MG63 (cell line): ENCODE measurements around the gene CDCA4. TPM values are rescaled to one million over a fixed set of nuclear protein-coding genes. Genes with fewer than 3 reads are reported as not detected.
"Not testable (repeated sequence)": the region's sequence is repeated elsewhere in the genome, so short reads cannot be mapped to it uniquely, and the experiment has no call there.

Experiments used
- DNase-seq: peaks from one replicate; pipeline ENCODE4 v3.0.0-alpha.2; 2020
- H3K27me3 ChIP-seq: fragments of 250-450 bp; sonication (Bioruptor Pico); 2 replicates; pipeline ENCODE4 v1.5.1; 2020; ENCODE audit warnings: mild to moderate bottlenecking, moderate library complexity
- H3K36me3 ChIP-seq: fragments of 250-450 bp; sonication (Bioruptor Pico); 2 replicates; pipeline ENCODE4 v1.5.1; 2020; ENCODE audit warnings: mild to moderate bottlenecking, moderate library complexity
- H3K4me3 ChIP-seq: fragments of 250-450 bp; sonication (Bioruptor Pico); 2 replicates; pipeline ENCODE4 v1.5.1; 2020; ENCODE audit warnings: mild to moderate bottlenecking, moderate library complexity
- H3K9me3 ChIP-seq: fragments of 250-450 bp; sonication (Bioruptor Pico); 2 replicates; pipeline ENCODE4 v1.5.1; 2020; ENCODE audit warnings: mild to moderate bottlenecking, moderate library complexity
- total RNA-seq: library from RNA; depleted of rRNA; stranded (reverse); fragments of >200 nt; shearing (Covaris generic); gene quantifications from 2 replicates; pipeline ENCODE4 v1.2.3, GENCODE V29; 2014; ENCODE audit warnings: low replicate concordance

CDCA4 gene
- total RNA-seq, 1 experiment from 2014 or later: 49.7 TPM

- DNase-seq: peak; percentile 76
- H3K36me3 ChIP-seq: no peaks in the 10 kb centered on the region
- no peaks in the 10 kb centered on the region for H3K27me3 ChIP-seq
- H3K9me3 ChIP-seq: no peaks in the 10 kb centered on the region
- H3K4me3 ChIP-seq: no peak overlapping the region
Observed at GRCh38 chr14:105045710-105046326, 24.9 kb upstream of the CDCA4 start.

DNA sequence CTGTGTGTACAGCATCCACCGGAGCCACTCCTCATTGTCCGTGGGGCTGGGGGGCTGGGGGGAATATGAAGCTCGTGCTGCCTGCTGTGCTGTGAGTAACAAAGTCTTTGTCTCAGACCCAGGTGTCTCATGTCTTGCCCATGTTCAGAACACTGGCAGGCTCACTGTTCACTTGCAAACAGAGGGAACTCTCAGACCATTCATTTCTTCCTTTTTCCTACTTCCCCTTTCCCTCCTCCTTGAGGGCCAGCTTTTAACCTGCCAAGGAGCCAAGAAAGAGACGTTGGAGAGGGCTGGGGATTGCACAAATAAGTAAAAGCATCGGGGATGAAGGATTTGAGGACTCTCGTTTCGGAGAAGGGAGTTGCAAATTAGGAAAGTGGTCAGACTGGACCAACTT lies 22.8 kb upstream of the CDCA4 start:
- no peaks in the 10 kb centered on the region for H3K27me3 ChIP-seq
- no peaks in the 10 kb centered on the region for H3K9me3 ChIP-seq
- H3K4me3 ChIP-seq: no peak overlapping the region
- no peaks in the 10 kb centered on the region for H3K36me3 ChIP-seq
- DNase-seq: no peak

DNA sequence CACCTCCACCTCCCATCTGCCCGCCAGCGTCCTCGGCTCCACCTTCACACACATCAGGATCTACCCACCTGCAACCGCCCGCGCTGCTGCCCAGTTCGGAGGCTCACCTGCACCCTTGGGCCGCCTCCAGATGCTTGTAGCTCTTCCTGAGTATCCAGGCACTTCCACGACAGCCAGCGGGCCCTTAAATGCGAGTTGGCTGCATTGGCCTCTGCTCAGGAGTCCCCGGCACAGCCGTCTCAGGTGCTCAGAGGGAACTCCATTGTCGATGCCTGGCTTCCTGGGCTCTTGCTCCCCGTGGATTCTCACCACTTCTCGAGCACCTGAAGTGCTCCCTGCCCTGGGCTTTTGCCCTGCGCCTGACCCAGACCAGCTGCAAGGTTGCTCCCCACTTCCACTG lies 21.9 kb upstream of the CDCA4 start:
- DNase-seq: no peak
- no peak overlapping the region for H3K4me3 ChIP-seq
- H3K27me3 ChIP-seq: no peaks in the 10 kb centered on the region
- H3K36me3 ChIP-seq: no peaks in the 10 kb centered on the region
- no peaks in the 10 kb centered on the region for H3K9me3 ChIP-seq

DNA sequence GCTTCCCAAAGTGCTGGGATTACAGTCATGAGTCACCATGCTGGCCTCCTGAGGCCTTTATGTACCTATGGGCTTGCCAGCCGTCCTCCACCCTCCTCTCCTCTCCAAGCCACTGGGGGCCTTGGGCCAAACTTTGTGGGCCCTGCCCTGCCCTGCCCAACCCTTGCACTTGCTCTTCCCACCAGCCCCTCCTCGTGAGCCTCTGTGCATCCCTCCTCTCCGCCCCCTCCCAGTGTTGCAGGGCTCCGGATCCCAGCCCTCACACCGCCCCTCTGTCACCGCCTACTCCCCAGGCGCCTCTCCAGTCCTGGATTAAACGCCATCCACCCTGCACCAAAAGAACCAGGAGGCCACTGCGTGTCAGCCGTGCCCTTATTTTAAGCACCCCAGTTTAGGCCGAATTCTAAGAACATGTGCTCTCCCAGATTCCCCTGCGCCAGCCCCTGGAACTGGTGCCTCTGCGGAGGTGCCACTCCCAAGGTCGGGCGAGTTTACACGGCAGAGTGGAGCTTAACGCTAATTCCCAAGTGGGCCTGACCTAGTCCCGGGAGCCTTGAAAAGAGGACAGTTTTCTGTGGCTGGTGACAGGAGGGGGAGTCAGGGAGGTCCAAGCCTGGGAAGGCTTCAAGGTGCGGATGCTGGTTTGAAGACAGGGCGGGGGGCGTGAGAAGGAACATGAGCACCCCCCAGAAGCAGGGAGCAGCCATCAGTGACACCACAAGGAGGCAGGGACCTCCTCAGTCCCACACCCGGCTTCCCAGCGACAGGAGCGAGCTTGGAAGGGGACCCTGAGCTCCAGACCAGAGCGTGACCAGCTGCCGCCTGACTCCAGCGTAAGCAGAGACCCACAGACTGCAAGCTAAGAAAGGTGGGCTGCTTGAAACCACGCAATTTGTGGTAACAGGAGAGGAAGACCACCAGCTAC lies 21.2 kb upstream of the CDCA4 start:
- peak; percentile 62 for DNase-seq
- H3K36me3 ChIP-seq: no peaks in the 10 kb centered on the region
- H3K9me3 ChIP-seq: no peaks in the 10 kb centered on the region

DNA sequence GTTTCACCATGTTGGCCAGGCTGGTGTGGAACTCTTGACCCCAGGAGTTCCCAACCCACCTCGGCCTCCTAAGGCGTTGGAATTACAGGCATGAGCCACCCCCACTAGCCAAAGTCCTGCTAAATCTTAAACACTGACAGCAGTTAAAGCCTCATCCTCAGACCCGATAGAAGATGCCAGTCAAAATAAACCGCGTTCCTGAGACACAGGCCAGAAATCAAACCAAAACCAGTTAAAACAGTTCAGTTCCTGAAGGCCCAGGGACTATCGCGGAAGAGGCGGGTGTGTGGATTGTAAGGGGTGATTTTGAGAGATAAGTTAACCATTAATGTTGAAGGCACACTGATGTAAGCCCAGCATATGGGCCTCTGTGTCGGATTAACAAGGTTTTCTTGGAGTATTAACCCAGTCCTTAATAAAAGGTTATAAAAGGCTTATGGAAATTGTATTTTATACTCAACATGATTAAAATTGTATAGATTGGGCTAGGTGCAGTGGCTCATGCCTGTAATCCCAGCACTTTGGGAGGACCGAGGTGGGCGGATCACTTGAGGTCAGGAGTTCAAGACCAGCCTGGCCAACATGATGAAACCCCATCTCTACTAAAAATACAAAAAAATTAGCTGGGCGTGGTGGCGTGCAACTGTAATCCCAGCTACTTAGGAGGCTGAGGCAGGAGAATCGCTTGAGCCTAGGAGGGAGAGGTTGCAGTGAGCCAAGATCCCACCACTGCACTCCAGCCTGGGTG lies 18.7 kb upstream of the CDCA4 start:
- no peaks in the 10 kb centered on the region for H3K36me3 ChIP-seq
- no peak for DNase-seq
- H3K9me3 ChIP-seq: no peaks in the 10 kb centered on the region
- no peaks in the 10 kb centered on the region for H3K27me3 ChIP-seq
- no peak overlapping the region for H3K4me3 ChIP-seq

More for the DNA sequence above, 21.2 kb upstream of the CDCA4 start:
- Histone ChIP-seq H3K27me3 (no peaks in the 10 kb centered on the region), H3K4me3 (no peak overlapping the region)

DNA sequence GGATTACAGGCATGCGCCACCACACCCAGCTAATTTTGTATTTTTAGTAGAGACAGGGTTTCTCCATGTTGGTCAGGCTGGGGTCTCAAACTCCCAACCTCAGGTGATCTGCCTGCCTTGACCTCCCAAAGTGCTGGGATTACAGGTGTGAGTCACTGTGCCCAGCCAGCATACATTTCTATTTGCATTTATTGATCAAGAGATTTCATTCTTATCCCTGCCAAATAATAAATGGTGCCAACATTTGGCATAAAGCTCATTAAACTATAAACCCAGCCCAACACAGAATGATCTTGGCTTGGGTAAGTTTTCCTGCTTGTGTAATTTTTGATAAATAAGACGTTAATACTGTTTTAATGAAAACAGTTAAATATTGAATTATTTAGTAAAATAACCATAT lies 14.7 kb upstream of the CDCA4 start:
- H3K9me3 ChIP-seq: not testable (repeated sequence)

GRCh38 chr14:105034315-105035039 lies 13.6 kb upstream of the CDCA4 start:
- no peak overlapping the region for H3K4me3 ChIP-seq
- no peaks in the 10 kb centered on the region for H3K27me3 ChIP-seq
- DNase-seq: no peak
- no peaks in the 10 kb centered on the region for H3K36me3 ChIP-seq
- H3K9me3 ChIP-seq: no peaks in the 10 kb centered on the region

More for the DNA sequence above, 14.7 kb upstream of the CDCA4 start:
- DNase-seq, H3K27me3 ChIP-seq, H3K4me3 ChIP-seq, H3K36me3 ChIP-seq: not testable (repeated sequence)

- not testable (repeated sequence) for H3K9me3 ChIP-seq, H3K36me3 ChIP-seq, H3K27me3 ChIP-seq, DNase-seq
- peak overlapping the region; percentile 49 for H3K4me3 ChIP-seq
Observed at GRCh38 chr14:105033412-105033900, 12.6 kb upstream of the CDCA4 start.

- H3K4me3 ChIP-seq, DNase-seq, H3K27me3 ChIP-seq, H3K36me3 ChIP-seq, H3K9me3 ChIP-seq: not testable (repeated sequence)
Observed at GRCh38 chr14:105032451-105032901, 11.6 kb upstream of the CDCA4 start.

DNA sequence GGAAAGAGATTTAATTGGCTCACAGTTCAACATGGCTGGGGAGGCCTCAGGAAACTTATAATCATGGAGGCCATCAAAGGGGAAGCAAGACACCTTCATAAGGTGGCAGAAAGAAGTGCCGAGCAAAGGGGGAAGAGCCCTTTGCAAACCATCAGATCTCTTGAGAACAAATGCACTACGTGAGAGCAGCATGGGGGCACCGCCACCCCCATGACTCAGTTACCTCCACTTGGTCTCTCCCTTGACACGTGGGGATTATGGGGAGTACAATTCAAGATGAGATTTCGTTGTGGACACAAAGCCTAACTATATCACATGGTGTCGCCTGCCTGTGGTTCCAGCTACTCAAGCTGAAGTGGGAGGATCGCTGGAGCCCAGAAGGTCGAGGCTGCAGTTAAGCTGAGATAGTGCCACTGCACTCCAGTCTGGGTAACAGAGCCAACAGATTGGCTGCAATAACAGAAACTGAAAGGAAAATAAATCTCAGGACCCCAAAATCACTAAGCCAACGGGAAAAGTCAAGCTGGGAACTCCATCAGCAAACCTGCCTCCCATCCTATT lies 10.0 kb upstream of the CDCA4 start:
- Histone ChIP-seq H3K36me3 (no peaks in the 10 kb centered on the region), H3K27me3 (no peaks in the 10 kb centered on the region), H3K9me3 (no peaks in the 10 kb centered on the region), H3K4me3 (no peak overlapping the region)
- no peak for DNase-seq

- Histone ChIP-seq H3K27me3 (no peaks in the 10 kb centered on the region), H3K4me3 (no peak overlapping the region)
- DNase-seq: no peak
Observed at GRCh38 chr14:105030194-105030593, 9.3 kb upstream of the CDCA4 start.

DNA sequence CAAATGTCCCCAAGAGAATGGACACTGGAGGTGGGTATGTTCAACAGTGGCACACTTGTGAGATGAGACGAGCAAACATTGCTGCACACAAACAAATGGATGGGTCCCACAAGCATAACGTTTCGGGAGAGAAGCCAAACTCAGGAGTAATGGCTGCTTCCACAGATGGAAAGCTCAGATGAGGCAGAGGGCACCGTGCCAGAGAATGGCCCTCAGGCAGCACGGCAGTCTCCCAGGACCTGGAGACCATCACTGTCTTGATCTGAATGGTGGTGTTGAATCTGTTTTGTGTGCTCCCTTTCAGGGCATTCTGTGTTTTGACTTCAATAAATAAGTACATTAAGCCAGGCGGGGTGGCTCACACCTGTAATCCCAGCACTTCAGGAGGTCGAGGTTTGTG lies 8.5 kb upstream of the CDCA4 start:
- Histone ChIP-seq H3K4me3 (no peak overlapping the region), H3K9me3 (no peaks in the 10 kb centered on the region), H3K36me3 (no peaks in the 10 kb centered on the region), H3K27me3 (no peaks in the 10 kb centered on the region)
- no peak for DNase-seq

More at GRCh38 chr14:105030194-105030593, 9.3 kb upstream of the CDCA4 start:
- no peaks in the 10 kb centered on the region for H3K36me3 ChIP-seq
- no peaks in the 10 kb centered on the region for H3K9me3 ChIP-seq

DNA sequence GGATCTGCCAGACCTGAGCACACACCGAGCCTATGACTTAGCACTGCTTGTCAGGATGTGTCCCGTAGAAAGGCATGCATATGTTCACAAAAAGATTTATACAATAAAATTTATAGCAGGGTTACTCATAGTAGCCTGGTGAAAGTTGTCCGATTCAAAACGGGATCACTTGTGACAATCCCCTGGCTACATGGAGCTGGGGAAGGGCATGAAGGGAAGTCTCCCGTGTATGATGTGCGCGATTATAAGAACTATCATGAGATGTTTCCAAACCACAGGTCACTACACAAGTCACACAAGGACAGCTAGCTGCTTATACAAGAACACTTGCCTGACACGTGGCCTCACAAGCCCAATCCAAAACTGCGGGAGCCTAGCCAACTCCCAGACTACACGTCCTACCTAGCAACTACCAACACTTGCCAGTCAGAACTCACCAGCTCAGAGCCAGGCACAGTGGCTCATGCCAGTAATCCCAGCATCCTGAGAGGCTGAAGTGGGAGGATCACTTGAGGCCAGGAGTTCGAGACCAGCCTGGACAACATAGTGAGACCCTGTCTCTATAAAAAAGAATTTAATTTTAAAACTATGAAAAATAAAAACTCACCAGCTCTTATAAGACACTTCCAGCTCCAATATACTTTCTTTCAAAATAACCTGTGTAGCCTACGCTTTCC lies 7.5 kb upstream of the CDCA4 start:
- no peak overlapping the region for H3K4me3 ChIP-seq
- no peaks in the 10 kb centered on the region for H3K27me3 ChIP-seq
- no peaks in the 10 kb centered on the region for H3K36me3 ChIP-seq
- DNase-seq: peak; percentile 70
- H3K9me3 ChIP-seq: no peaks in the 10 kb centered on the region

- not testable (repeated sequence) for DNase-seq, H3K4me3 ChIP-seq, H3K27me3 ChIP-seq, H3K9me3 ChIP-seq, H3K36me3 ChIP-seq
Observed at GRCh38 chr14:105027718-105028117, 6.8 kb upstream of the CDCA4 start.

- Histone ChIP-seq H3K27me3 (no peaks in the 10 kb centered on the region), H3K36me3 (no peaks in the 10 kb centered on the region), H3K4me3 (no peak overlapping the region), H3K9me3 (no peaks in the 10 kb centered on the region)
- DNase-seq: peak; percentile 56
Observed at GRCh38 chr14:105026802-105027563, 6.1 kb upstream of the CDCA4 start.
